A673 (cell line): Measurements from ENCODE around the gene KBTBD13. TPM values are rescaled to one million over a fixed set of nuclear protein-coding genes. Genes with fewer than 3 reads are reported as not detected.

ENCODE experiments used
- BruUV-seq: library from RNA; stranded (reverse); fragments of 400-500 nt; replicated peaks from 2 replicates; lab custom pipeline; 2021; lab: Mats Ljungman, UMichigan
- CTCF ChIA-PET: fragments of 300-600 bp; sonication (Branson Sonifier 250); formaldehyde crosslinking; loops from one replicate; lab custom pipeline; 2022; ENCODE audit warnings: antibody characterized with exemption; lab: Charles Lee
- POLR2A ChIA-PET: fragments of 300-600 bp; sonication (Branson Sonifier 250); formaldehyde crosslinking; loops from one replicate; lab custom pipeline; 2022; ENCODE audit warnings: antibody characterized with exemption; ENCODE audit not compliant: low non-redundant PET; lab: Charles Lee
- DNase-seq: peaks from one replicate; pipeline ENCODE4 v3.0.0-alpha.2; 2015; ENCODE audit warnings: low spot score
- H3K27ac ChIP-seq: fragments of 200-600 bp; sonication (generic); 2 replicates; pipeline ENCODE4 v1.5.1; 2016; ENCODE audit warnings: mixed run types, low read depth, mild to moderate bottlenecking, mixed read lengths, antibody characterized with exemption, low read length; ENCODE audit not compliant: poor library complexity, severe bottlenecking
- H3K27me3 ChIP-seq: fragments of 200-600 bp; sonication (generic); replicated peaks from 2 replicates; pipeline ENCODE4 v1.6.1; 2017; ENCODE audit warnings: mixed run types, low read depth, mild to moderate bottlenecking, mixed read lengths, antibody characterized with exemption, low read length; ENCODE audit not compliant: insufficient read depth, poor library complexity
- H3K36me3 ChIP-seq: fragments of 200-600 bp; sonication (generic); 2 replicates; pipeline ENCODE4 v1.6.1; 2016; ENCODE audit warnings: mixed run types, mild to moderate bottlenecking, mixed read lengths, antibody characterized with exemption, low read length; ENCODE audit not compliant: insufficient read depth, poor library complexity, severe bottlenecking
- H3K4me1 ChIP-seq: fragments of 200-600 bp; sonication (generic); 2 replicates; pipeline ENCODE4 v1.6.1; 2017; ENCODE audit warnings: mixed run types, mild to moderate bottlenecking, mixed read lengths, antibody characterized with exemption, low read length; ENCODE audit not compliant: insufficient read depth, poor library complexity, severe bottlenecking
- H3K4me3 ChIP-seq: fragments of 200-600 bp; sonication (generic); 2 replicates; pipeline ENCODE4 v1.5.1; 2016; ENCODE audit warnings: low read depth, mixed run types, mild to moderate bottlenecking, mixed read lengths, low read length; ENCODE audit not compliant: poor library complexity, severe bottlenecking
- H3K9me3 ChIP-seq: fragments of 200-600 bp; sonication (generic); 2 replicates; pipeline ENCODE4 v1.6.1; 2016; ENCODE audit warnings: mixed run types, low read depth, mild to moderate bottlenecking, mixed read lengths, antibody characterized with exemption, low read length; ENCODE audit not compliant: poor library complexity, severe bottlenecking
- CTCF ChIP-seq: fragments of 300-800, 200-600 bp; sonication (generic); conservative IDR thresholded peaks from 2 replicates; pipeline ENCODE4 v1.5.1; 2017; ENCODE audit warnings: low read depth, mild to moderate bottlenecking, antibody characterized with exemption, low read length, moderate library complexity, mixed read lengths
- EZH2 ChIP-seq: fragments of 200-600 bp; sonication (generic); IDR thresholded peaks from 2 replicates; pipeline ENCODE4 v1.6.1; 2017; ENCODE audit warnings: borderline replicate concordance, low read depth, mild to moderate bottlenecking, mixed read lengths, antibody characterized with exemption, low read length; ENCODE audit not compliant: poor library complexity, severe bottlenecking
- intact Hi-C: fragments of 100-400 bp; cut with micrococcal nuclease; formaldehyde crosslinking; loops from one replicate; pipeline ENCODE4 v1.10.0; 2022; ENCODE audit not compliant: unreplicated experiment
- total RNA-seq: library from RNA; stranded (reverse); gene quantifications from 2 replicates; pipeline ENCODE4 v1.2.3, GENCODE V29; 2021

Gene KBTBD13
- total RNA-seq, 1 experiment from 2014 or later: not detected

GRCh38 chr15:65083262-65083701 lies 6.7 kb downstream of the KBTBD13 start:
- TF ChIP-seq CTCF (no peak), EZH2 (no peak)
- H3K4me1 ChIP-seq: no peaks in the 10 kb centered on the region
- BruUV-seq: no TSS peak
- H3K4me3 ChIP-seq: no peak overlapping the region
- no peak for DNase-seq
- H3K27me3 ChIP-seq: no peaks in the 10 kb centered on the region
- POLR2A ChIA-PET: interaction anchor here (0.7 kb wide), 1 partner anchor 133 kb away, joined by 4 read pairs; no protein-coding TSS in a partner anchor
- CTCF ChIA-PET: interaction anchor here (0.6 to 1.0 kb wide), 2 partner anchors 18 to 49 kb away, joined by 3 read pairs; no protein-coding TSS in a partner anchor
- H3K9me3 ChIP-seq: no peaks in the 10 kb centered on the region
- H3K27ac ChIP-seq: no peak overlapping the region
- H3K36me3 ChIP-seq: no peaks in the 10 kb centered on the region
- intact Hi-C loops: no loop called here

- BruUV-seq: no TSS peak
Observed at GRCh38 chr15:65084500-65085206, 8.1 kb downstream of the KBTBD13 start.

GRCh38 chr15:65085207-65085753 lies 8.7 kb downstream of the KBTBD13 start:
- Histone ChIP-seq H3K27me3 (no peaks in the 10 kb centered on the region), H3K9me3 (no peaks in the 10 kb centered on the region), H3K4me1 (no peaks in the 10 kb centered on the region), H3K36me3 (no peaks in the 10 kb centered on the region), H3K4me3 (no peak overlapping the region), H3K27ac (no peak overlapping the region)
- POLR2A ChIA-PET: no interaction called here
- TF ChIP-seq EZH2 (no peak), CTCF (no peak)
- CTCF ChIA-PET: no interaction called here
- no peak for DNase-seq
- BruUV-seq: no TSS peak
- intact Hi-C loops: loop anchor here (5.0 kb wide), 1 partner anchor 33 kb away; no protein-coding TSS in a partner anchor

More at GRCh38 chr15:65084500-65085206, 8.1 kb downstream of the KBTBD13 start:
- H3K27ac ChIP-seq: no peak overlapping the region
- TF ChIP-seq EZH2 (no peak), CTCF (no peak)
- POLR2A ChIA-PET: no interaction called here
- CTCF ChIA-PET: no interaction called here
- H3K4me1 ChIP-seq: no peaks in the 10 kb centered on the region
- no peaks in the 10 kb centered on the region for H3K9me3 ChIP-seq
- no peaks in the 10 kb centered on the region for H3K27me3 ChIP-seq
- intact Hi-C loops: loop anchor here (5.0 kb wide), 1 partner anchor 32 kb away; no protein-coding TSS in a partner anchor
- no peak overlapping the region for H3K4me3 ChIP-seq
- H3K36me3 ChIP-seq: no peaks in the 10 kb centered on the region
- DNase-seq: no peak
